CD4-positive, alpha-beta T cell treated with Interleukin-4 for 1 hour (primary cell): ENCODE data around the gene SEC11A.
"Not testable (repeated sequence)": the region's sequence is repeated elsewhere in the genome, so short reads cannot be mapped to it uniquely, and the experiment has no call there.

Source experiments
- DNase-seq, 2 donors: peaks; one replicate each; pipeline ENCODE4 v3.0.0-alpha.2; 2020 to 2022

Gene SEC11A

DNA sequence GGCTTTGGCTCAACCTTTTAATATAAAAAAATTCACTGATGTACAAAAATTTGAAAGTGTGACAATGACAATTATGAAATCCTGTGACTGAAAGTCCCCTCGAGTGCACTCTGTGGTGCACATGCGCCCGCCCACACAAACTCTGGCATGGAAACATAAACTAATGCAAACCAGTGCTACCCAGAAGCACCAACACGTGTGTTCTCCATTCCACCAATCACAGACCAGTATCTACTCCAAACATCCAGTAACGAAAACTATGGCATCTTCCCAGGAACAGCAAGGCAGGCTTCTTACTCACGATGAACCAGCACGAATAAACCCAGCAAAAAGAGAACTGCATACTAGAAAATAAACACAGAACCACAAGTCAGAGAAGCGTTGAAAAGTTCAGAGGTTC lies 46.2 kb downstream of the SEC11A start:
- no peak for DNase-seq

DNA sequence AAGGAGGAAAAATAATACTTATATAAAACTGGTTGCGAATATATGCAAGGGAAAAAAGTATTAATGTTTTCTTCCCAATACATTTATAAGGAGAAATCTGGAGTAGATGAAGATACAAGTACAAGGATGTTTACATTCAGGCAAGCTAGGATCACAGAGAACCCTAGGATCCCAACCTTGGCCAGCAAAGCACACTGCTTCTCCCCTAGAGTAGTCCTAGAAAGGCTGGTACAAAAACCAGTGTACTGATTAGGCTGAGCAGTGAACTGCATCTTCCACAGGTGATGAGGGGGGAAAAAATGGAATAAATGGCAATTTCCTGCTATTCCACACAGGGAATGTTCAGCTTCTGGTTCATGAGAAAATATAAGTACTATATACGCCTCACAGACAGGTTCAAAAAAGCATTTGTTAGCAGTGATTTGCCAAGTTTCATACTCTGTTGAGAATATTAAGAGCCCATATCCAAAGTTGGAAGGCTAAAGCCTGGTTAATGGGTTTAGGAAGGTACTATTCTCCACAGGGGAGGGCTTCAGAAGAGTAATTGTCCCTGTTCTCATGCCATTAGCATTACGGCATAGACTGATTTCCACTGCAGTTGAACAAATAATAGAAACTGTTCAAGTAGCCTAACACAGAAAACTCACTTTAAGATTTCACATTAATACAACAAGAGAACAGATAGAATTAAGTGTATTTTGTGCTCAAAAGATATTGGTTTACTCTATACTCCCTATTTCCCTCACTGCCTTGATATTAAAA lies 47.5 kb downstream of the SEC11A start:
- no peak for DNase-seq

DNA sequence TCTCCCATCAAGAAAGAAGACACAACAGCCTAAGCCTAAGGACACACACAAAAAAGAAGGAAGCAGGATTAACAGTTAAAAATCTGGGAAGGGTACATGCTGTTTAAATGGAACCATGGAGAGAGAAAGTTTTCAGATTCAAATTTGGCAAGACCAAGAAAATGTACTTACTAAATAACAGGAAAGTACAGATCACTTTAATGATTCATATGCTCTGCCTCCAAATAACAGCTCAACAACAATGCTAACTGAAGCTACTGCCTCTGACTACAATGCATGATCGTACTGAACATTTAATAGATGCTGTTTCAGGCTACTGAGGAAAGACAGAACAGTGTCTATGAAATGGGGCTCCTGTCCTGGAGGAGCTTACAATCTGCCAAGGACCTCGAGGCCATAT lies 49.6 kb downstream of the SEC11A start:
- no peak for DNase-seq

DNA sequence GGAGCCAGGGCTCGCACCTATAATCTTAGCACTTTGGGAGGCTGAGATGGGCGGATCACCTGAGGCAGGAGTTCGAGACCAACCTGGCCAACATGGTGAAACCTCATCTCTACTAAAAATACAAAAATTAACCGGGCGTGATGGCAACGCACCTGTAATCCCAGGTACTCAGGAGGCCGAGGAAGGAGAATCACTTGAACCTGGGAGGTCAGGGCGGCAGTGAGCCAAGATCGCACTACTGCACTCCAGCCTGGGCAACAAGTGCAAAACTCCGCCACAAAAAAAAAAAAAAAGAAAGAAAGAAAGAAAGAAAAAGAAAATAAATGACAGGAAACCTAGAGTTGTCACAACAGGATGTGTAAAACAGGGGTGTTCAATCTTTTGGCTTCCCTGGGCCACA lies 54.9 kb downstream of the SEC11A start:
- DNase-seq = no peak

DNA sequence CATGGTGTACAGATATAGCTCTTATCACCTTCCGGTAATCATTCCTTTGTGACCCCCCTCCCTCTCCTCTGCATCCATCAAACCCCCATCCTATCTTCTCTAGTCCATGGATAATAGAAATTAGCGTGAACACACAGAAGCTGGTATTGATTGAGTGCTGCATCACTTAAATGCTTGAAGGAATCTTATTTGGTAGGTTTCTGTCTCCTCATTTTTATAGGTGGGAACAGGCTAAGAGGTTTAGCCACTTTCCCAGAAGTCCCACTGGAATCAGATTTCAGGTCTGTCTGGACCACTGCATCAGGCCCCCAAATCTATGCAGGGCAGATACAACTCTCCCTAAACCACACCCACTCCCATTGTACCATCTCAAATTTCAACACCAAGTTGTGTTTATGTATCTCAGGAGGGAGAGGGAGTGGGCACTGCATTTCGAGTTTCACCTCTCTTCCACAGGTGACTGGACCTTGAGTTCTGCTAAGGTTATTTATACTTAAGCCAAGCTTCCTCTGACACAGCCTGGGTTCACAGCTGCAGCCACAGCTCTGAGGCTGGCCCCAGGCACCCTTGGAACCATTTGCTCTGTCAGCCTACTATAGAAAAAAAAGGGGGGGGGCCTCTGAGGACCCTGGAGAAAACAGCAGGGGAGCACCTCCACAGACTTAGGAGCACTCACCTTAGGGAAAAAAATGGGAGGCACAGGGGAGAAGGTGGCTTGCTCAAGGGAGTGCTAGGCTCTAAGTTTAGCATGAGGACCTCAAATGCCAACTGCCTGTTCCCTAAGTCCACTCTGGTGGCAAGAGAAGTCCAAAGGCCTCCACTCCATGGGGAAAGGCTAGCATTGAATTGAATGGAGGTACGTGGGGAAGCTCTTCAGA lies 55.8 kb downstream of the SEC11A start:
- no peak for DNase-seq

DNA sequence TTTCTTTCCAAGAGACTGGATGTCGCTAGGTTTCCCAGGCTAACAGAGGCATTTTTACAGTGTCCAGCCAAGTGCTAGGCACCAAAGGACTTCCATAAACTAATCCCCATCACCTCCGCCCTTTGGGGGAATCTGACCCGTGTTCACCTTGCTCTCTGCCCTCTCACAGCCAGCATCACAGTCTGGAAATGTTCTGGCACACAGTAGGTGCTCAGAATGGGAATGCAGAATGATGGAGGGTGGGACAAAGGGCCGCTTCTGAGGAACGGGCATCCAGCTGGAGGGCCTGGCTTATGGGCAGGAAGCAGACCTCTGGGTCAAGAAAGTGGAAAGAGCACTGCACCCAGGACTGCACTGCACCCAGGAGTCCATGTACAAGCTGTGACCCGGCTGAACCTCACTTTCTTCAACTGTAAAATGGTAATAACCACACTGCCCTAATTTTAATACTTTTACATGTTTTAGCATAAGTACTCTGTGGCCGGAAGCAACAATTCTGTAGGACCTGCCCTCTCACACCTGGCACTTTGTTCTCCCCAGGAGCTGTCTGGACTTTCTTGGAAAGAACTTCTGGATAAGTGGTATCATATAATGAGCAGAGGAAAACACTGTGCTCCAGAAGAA lies 57.0 kb downstream of the SEC11A start:
- DNase-seq = no peak

DNA sequence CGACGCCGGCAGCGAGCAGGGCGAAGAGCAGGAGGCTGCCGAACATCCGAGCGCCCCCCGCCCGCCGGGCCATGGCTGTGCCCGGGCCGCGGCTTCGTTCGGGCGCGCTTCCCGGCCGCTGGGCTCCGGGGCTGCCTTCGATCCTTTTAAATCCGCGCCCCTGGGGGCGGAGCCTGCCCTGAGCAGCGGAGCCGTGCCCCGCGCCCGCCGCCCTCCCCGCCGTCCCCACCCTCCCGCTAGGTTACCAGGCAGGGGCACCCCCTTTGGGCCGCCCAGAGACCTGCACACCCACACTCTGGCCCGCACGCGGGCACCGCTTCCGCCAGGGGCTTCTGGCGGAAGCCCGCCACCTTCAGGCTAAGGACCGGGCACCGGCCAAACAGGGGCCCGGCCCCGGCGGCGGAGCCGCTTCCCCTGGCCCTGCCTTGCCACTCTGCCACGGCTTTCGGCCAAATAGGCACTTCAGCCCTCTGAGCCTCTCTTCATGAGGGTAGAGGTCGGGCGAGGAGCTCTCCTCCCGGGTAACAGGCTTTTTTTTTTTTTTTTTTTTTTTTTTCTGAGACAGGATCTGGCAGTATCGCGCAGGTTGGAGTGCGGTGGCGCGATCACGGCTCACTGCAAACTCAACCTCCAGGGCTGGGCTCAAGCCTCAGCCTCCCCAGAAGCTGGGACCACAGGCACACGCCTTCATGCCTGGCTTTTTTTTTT lies 57.7 kb downstream of the SEC11A start, which contains the start of gene NMB:
NMB (minus strand) TSS at position 120 of the 708 bp plus-strand sequence; CDS start at position 73, 47 bp downstream.
- DNase-seq = peak; percentile 88 to 90

DNA sequence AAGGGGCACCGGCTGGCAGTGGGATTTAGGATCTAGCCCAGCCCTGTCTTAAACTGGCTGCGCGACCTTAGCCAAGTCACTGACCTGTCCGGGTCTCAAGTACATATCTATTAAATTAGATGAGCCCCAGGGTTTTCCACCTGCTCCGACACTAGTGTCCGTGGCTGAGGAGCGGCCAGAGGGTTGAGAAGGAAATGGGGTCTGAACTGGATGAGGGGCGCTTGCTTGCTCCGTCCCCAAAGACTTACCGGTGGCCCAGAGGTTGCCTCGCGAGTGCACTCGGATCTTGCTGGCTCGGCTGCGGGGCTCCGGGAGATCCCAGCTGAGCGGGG lies 58.2 kb downstream of the SEC11A start:
- DNase-seq = no peak

DNA sequence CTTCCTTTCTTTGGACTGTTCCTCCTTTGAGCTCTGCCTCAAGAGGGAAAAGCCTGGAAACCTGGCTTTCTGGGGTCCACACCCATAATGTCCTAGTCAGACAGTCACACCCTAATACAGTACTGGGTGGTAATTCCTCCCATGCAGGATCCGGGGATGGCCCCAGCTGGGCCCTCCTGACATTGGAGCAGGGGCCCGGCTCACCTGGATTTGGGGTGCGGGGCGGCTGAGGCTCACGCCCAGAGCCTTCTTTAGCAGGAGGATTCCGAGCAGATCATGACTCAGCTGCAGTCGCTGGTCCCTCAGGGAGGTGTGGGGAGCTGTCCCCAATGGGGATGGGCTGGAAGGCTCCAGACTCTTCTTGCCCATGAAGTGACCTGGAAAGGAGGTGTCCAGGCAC lies 59.0 kb downstream of the SEC11A start:
- no peak for DNase-seq

DNA sequence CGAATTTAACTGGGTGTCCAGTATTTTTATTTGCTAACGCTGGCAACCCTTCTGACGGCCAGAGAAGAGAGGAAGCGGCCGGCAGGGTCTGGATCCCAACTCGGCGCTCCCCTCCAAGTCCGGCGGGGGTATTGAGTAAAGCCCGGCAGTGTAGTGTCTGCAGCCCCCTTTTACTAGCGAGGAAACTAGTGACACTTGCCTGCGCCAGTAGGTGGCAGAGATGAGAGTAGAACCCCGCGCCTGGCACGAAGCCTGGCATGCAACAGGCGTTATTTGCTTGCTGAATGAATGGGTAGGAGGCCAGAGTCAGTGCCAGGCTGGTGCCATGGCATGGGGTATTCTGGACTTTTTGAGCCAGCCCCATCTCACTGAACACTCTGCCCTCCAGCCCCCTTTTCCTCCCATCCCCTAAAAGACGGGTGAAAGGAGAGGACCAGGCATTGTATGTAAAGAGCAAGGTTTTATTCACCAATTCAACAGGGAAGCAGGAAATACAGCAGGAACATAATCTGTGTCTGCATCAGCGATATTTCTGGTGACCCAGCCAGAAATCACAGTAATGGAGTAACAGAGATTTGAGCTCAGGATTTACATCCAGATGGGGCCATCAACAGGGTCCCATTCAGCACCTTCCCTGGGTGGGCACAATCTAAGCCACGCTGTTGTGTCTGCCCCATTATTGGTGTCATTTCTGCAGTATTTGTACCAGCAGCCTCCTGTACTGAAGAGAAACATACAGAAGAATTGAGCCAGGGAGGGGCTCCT lies 61.1 kb downstream of the SEC11A start:
- peak; percentile 81 to 82 for DNase-seq

DNA sequence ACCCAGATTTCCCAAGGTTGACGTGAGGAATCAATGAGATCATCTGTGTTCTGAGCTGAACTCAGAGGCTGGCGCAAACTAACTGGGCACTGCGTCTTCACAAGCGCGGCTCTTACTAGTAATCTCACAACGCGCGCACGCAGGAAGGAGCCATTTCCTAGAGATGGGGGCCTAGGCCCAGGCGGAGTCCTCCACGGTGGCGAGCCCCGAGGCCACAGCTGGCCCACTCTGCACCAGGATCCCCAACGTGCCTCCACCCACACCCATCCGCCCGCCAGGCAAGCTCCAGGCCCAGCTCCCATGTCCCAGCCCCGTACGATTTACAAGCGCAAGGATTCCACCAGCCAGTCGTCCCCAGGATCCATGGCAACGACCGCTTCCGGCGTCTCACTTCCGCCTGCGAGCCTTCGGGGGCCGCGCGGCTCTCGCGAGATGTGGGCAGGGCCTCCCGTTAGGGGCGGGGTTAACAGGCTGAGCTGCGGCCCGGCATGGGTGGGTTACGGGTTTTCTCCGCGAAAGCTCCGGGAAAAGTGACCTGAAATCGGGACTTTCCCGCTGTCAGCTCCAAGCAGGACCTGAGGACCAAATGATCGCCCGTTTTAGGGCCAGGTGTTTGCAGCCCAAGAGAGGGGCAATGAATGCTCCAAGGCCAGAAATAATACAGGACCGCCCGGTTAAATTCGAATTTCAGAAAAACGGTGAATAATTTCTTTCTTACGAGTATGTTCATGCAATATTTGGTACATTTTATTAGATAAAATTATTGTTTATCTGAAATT lies 61.8 kb downstream of the SEC11A start, which contains the start of gene WDR73:
WDR73 (minus strand) TSS at position 374 of the 779 bp plus-strand sequence; CDS start at position 365, 9 bp downstream.
- peak; percentile 94 to 96 for DNase-seq

DNA sequence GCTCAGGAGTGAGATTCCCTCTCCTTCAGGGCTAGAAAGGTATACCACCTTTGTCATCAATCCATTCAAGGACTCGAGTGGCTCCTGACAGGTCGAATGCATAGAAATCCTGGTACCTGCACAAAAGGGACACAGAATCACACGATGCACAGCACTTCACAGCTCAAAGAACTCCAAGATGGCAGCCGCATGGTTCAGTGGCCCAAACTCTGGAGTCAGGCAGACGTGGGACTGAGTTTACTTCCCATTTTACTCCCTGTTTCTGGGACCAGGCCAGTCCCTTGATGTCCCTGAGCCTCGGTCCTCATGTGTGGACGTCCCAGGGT lies 62.4 kb downstream of the SEC11A start:
- no peak for DNase-seq

DNA sequence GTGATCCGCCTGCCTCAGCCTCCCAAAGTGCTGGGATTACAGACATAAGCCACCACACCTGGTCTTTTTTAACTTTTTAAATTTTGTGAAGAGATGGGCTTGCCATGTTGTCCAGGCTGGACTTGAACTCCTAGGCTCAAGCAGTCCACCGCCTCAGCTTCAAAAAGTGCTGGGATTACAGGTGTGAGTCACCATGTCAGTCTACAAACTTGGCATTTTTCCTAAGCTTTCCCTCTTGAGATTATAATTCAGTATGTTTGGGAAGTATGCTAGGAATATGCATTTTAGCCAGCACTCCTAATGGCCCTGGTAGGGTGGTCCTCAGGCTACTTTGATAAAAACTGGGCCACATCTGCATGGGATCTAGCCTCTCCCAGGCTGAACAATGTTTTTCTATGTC lies 66.2 kb downstream of the SEC11A start:
- no peak for DNase-seq

DNA sequence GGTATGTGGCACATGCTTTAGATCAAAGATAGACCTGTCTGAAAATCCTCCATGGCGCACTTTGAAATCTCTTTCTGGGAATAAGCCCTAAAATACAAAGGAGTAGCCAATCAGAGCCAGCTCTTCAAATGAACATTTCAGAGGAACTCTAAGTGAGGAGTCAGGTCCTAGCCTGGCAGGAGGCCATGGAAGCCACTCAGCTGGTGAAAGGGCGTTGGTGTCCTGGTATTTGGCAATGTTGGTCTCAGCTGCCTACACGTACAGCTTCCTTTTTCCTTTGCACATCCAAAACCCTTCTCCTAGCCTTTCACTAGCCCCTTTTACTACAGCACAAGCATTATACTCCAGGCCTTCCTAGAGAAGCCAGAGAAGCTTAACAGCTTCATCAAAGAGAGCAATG lies 67.4 kb downstream of the SEC11A start:
- no peak for DNase-seq

DNA sequence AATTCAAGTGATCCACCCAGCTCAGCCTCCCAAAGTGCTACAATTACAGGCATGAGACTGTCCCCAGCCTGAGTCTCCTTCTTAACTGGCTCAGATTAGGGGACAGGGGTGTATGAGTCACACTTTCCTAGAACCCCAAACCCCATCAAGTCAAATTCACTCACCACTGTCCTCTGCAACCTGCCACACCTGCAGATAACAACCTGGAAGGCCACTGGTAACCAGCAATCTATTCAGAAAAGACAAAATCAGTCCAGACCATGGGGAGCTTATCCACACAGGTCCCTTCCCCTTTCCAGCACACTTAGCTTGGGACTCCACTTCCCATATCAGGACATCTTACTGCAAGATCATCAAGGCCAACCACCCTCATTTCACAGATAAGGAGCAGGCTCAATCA lies 68.2 kb downstream of the SEC11A start:
- DNase-seq = no peak

DNA sequence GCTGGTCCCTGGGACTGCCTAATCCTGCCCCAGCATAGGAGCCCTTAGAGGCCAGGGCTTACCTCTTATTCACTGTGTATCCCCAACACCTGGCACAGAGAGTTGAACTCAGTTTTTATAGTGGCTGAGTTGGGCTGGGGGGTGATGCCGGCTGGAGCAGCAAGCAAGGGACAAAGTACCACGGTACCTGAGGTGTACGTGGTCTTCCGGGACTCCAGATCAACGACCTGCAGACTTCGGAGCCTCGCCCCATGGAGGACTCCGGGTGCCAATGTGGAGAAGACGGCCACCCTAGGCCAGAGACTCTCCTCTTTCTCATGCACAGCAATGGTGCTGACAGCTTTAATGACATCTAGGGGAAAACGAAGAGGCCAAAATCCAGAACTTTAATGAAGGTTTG lies 69.9 kb downstream of the SEC11A start:
- DNase-seq = no peak

DNA sequence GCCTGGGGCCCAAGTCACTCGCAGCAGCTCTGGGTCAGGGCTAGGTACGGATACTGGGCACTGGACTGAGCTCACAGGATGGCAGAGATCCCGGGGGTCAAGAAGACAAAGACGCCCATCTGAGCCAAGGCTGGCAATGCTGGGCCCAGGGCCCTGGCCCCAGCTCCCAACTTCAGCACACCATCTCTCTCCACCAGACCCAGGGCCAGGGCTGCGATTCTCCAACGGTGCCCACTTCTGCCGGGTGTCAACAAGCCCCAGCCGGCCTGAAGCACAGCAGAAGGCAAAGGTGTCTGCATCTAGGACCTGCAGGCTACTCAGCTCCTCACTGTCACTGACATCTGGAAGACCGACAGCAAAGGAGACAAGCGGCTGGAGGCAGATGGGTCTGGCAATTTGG lies 70.4 kb downstream of the SEC11A start:
- no peak for DNase-seq

DNA sequence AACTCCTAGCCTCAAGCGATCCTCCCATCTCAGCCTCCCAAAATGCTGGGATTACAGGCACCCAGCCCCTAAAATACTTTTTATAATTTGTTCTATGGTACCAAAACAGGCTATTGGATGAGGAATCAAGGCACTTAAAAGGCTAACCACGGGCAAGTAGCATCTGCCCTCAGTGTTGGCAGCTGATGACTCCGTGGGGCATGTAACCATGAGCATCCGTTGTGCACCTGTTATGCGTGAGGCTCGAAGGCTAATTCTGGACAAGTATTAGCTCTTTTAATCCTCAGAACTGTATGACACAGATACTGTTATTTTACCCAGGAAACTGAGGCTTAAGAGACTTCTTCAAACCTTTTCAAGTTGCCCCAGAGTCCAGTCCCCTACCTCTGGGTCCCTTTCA lies 72.1 kb downstream of the SEC11A start:
- no peak for DNase-seq

DNA sequence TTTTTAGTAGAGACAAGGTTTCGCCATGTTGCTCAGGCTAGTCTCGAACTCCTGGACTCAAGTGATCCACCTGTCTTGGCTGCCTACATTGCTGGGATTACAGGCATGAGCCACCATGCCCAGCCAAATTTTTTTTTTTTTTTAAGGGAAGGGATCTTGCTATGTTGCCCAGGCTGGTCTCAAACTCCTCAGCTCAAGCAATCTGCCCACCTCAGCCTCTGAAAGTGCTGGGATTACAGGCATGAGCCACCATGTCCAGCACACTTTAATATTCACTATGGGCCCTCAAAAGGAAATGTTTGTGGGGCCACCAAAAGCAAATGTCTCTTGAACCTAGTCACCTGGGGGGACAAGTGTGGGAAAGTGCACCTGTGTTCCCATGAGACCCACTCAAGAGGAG lies 73.3 kb downstream of the SEC11A start:
- not testable (repeated sequence) for DNase-seq

DNA sequence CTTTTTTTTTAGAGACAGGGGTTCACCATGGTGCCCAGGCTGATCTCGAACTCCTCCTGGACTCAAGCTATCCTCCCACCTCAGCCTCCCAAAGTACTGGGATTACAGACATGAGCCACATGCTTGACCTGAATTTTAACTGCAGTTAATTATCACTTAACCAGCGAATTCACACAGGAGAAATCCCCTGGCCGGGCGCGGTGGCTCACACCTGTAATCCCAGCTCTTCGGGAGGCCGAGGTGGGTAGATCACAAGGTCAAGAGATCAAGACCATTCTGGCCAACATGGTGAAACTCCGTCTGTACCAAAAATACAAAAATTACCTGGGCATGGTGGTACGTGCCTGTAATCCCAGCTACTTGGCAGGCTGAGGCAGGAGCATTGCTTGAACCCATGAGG lies 74.1 kb downstream of the SEC11A start:
- DNase-seq = not testable (repeated sequence)

DNA sequence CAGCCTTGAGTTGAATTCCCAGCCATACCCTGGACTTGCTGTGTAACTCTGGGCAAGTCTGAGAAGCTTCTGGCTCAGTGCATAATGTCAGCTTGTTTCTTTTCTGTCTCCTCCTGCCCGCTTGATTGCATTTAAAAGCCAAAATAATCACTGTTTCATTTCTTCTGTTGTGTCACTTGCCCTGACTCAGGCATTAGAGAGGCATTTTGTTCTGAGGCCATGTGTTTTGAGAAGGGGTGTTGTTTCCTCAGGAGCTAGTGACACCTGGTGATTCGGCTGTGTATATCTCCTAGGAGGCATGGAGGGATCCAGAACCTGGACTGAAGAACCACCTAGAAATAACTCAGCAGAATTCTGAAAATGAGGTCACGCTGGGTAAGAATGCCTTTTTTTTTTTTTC lies 77.8 kb downstream of the SEC11A start:
- peak in 1 of 2 donors; percentile 25 for DNase-seq
